ENCODE data around the gene RBSN.

Gene RBSN

GRCh38 chr3:15029625-15030024, 69.3 kb downstream of the RBSN start:
- no peak for TF ChIP-seq CTCF (IDR thresholded peaks at IDR 0.05; ENCODE audit: insufficient read depth, low read depth, low read length, missing control alignments)
- no peak for DNase-seq (ENCODE audit: low read depth)
- H3K4me3 ChIP-seq (ENCODE audit: low read depth, low read length): no peak overlapping the region

GRCh38 chr3:15023719-15024118, 75.2 kb downstream of the RBSN start:
- no peak for DNase-seq (ENCODE audit: low read depth)
- TF ChIP-seq CTCF (IDR thresholded peaks at IDR 0.05; ENCODE audit: insufficient read depth, low read depth, low read length, missing control alignments): no peak
- H3K4me3 ChIP-seq (ENCODE audit: low read depth, low read length): no peak overlapping the region

GRCh38 chr3:15023249-15023648, 75.7 kb downstream of the RBSN start:
- H3K4me3 ChIP-seq (ENCODE audit: low read depth, low read length): no peak overlapping the region
- no peak for TF ChIP-seq CTCF (IDR thresholded peaks at IDR 0.05; ENCODE audit: insufficient read depth, low read depth, low read length, missing control alignments)
- no peak for DNase-seq (ENCODE audit: low read depth)
